ENCODE data around the gene PPIL1. TPM values are rescaled to one million over a fixed set of nuclear protein-coding genes. Genes with fewer than 3 reads are reported as not detected.

Gene PPIL1
- total RNA-seq, 1 donor from 2014 or later = 49.5 TPM

- no peaks in the 10 kb centered on the region for H3K27me3 ChIP-seq (ENCODE audit: control insufficient read depth, insufficient read depth, low read length)
- H3K36me3 ChIP-seq (ENCODE audit: control insufficient read depth, insufficient read depth, low read length) = no peaks in the 10 kb centered on the region
- TF ChIP-seq, protein P1, sequence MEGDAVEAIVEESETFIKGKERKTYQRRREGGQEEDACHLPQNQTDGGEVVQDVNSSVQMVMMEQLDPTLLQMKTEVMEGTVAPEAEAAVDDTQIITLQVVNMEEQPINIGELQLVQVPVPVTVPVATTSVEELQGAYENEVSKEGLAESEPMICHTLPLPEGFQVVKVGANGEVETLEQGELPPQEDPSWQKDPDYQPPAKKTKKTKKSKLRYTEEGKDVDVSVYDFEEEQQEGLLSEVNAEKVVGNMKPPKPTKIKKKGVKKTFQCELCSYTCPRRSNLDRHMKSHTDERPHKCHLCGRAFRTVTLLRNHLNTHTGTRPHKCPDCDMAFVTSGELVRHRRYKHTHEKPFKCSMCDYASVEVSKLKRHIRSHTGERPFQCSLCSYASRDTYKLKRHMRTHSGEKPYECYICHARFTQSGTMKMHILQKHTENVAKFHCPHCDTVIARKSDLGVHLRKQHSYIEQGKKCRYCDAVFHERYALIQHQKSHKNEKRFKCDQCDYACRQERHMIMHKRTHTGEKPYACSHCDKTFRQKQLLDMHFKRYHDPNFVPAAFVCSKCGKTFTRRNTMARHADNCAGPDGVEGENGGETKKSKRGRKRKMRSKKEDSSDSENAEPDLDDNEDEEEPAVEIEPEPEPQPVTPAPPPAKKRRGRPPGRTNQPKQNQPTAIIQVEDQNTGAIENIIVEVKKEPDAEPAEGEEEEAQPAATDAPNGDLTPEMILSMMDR (IDR thresholded peaks at IDR 0.05; ENCODE audit: insufficient read depth, low read length, poor library complexity, severe bottlenecking) = no peak
- DNase-seq (ENCODE audit: low read depth) = no peak
- no peak overlapping the region for H3K4me3 ChIP-seq (ENCODE audit: low read depth, low read length)
These were observed 18.3 kb downstream of the PPIL1 start for GRCh38 chr6:36856277-36856676.

DNA sequence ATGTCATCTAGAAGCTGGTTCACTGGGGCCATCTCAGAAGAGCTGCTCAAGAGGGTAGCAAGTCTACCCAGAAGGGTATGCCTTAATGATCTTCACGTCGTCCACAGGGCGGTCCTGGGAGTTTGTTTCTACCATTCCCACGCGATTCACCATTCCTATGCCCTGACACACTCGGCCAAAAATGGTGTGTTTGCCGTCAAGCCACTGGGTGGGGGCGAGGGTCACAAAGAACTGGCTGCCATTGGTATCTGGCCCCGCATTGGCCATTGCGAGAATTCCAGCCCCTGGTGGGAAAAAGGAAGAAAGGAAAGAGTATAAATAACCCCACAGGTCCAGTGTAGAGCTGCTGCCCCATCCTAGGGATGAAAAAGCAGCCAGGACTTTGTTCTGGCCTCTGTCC lies 18.9 kb downstream of the PPIL1 start:
- TF ChIP-seq, protein P1 (IDR thresholded peaks at IDR 0.05; ENCODE audit: insufficient read depth, low read length, poor library complexity, severe bottlenecking) = no peak
- no peak overlapping the region for H3K4me3 ChIP-seq (ENCODE audit: low read depth, low read length)
- H3K27me3 ChIP-seq (ENCODE audit: control insufficient read depth, insufficient read depth, low read length) = no peaks in the 10 kb centered on the region
- no peak for DNase-seq (ENCODE audit: low read depth)
- no peaks in the 10 kb centered on the region for H3K36me3 ChIP-seq (ENCODE audit: control insufficient read depth, insufficient read depth, low read length)

- TF ChIP-seq, protein P1 (IDR thresholded peaks at IDR 0.05; ENCODE audit: insufficient read depth, low read length, poor library complexity, severe bottlenecking) = no peak
- H3K27me3 ChIP-seq (ENCODE audit: control insufficient read depth, insufficient read depth, low read length) = no peaks in the 10 kb centered on the region
- DNase-seq (ENCODE audit: low read depth) = peak; percentile 48
- H3K36me3 ChIP-seq (ENCODE audit: control insufficient read depth, insufficient read depth, low read length) = no peaks in the 10 kb centered on the region
- H3K4me3 ChIP-seq (ENCODE audit: low read depth, low read length) = no peak overlapping the region
These were observed 21.3 kb downstream of the PPIL1 start for GRCh38 chr6:36853325-36853724.

- TF ChIP-seq, protein P1 (IDR thresholded peaks at IDR 0.05; ENCODE audit: insufficient read depth, low read length, poor library complexity, severe bottlenecking) = no peak
- no peak for DNase-seq (ENCODE audit: low read depth)
- Histone ChIP-seq H3K27me3 (ENCODE audit: control insufficient read depth, insufficient read depth, low read length) (no peaks in the 10 kb centered on the region), H3K36me3 (ENCODE audit: control insufficient read depth, insufficient read depth, low read length) (no peaks in the 10 kb centered on the region), H3K4me3 (ENCODE audit: low read depth, low read length) (no peak overlapping the region)
These were observed 22.0 kb downstream of the PPIL1 start for GRCh38 chr6:36852481-36853147.

GRCh38 chr6:36851626-36852025 lies 23.0 kb downstream of the PPIL1 start:
- TF ChIP-seq, protein P1 (IDR thresholded peaks at IDR 0.05; ENCODE audit: insufficient read depth, low read length, poor library complexity, severe bottlenecking) = no peak
- H3K36me3 ChIP-seq (ENCODE audit: control insufficient read depth, insufficient read depth, low read length) = no peaks in the 10 kb centered on the region
- no peak for DNase-seq (ENCODE audit: low read depth)
- no peaks in the 10 kb centered on the region for H3K27me3 ChIP-seq (ENCODE audit: control insufficient read depth, insufficient read depth, low read length)
- H3K4me3 ChIP-seq (ENCODE audit: low read depth, low read length) = no peak overlapping the region

DNA sequence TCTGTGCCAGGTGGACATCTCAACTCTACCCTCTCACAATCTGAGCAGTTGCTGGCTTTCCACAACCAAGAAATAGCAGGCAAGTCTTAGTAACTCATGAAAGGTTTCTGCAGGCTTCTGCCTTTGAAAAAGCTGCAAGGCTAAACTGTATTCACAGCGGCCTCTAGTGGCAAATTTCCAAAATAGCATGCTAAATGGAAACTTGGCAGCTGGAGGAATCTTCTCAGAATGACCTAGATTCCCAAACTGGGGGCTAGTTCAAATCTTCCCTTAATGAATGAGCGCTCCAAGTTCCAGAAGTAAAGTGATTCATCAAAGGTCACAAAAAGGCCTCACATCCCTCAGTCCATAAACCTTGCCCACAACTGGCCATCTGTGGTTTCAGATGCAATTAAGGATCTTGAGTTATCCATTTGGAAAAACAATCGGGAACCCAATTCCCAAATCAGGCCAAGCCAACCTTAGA lies 23.4 kb downstream of the PPIL1 start:
- TF ChIP-seq, protein P1 (IDR thresholded peaks at IDR 0.05; ENCODE audit: insufficient read depth, low read length, poor library complexity, severe bottlenecking) = peak; percentile 72
- H3K27me3 ChIP-seq (ENCODE audit: control insufficient read depth, insufficient read depth, low read length) = no peaks in the 10 kb centered on the region
- no peak overlapping the region for H3K4me3 ChIP-seq (ENCODE audit: low read depth, low read length)
- no peak for DNase-seq (ENCODE audit: low read depth)
- no peaks in the 10 kb centered on the region for H3K36me3 ChIP-seq (ENCODE audit: control insufficient read depth, insufficient read depth, low read length)

Data from kidney epithelial cell (primary cell).